Glomerular endothelial cell (primary cell): ENCODE data around the gene TNNC2. TPM values are rescaled to one million over a fixed set of nuclear protein-coding genes. Genes with fewer than 3 reads are reported as not detected.
"Not testable (repeated sequence)": the region's sequence is repeated elsewhere in the genome, so short reads cannot be mapped to it uniquely, and the experiment has no call there.

ENCODE experiments used
- DNase-seq: peaks from one replicate; pipeline ENCODE4 v3.0.0-alpha.2; 2011; ENCODE audit warnings: low read depth, low spot score; ENCODE audit errors: extremely low read depth
- total RNA-seq: library from RNA; depleted of rRNA; stranded (reverse); fragments of >200 nt; gene quantifications from 2 replicates; pipeline ENCODE4 v1.2.3, GENCODE V29; 2015

The TNNC2 gene
- total RNA-seq, 1 donor from 2014 or later = not detected

- DNase-seq = no peak
These were observed 2.9 kb downstream of the TNNC2 start for GRCh38 chr20:45823949-45824835.

- DNase-seq = no peak
These were observed 4.3 kb downstream of the TNNC2 start for GRCh38 chr20:45822857-45823256.

GRCh38 chr20:45821947-45822346 is 5.2 kb downstream of the TNNC2 start:
- DNase-seq = no peak

GRCh38 chr20:45819466-45819865 is 7.6 kb downstream of the TNNC2 start:
- DNase-seq = no peak

- DNase-seq = no peak
These were observed 8.9 kb downstream of the TNNC2 start for GRCh38 chr20:45818239-45818638.

GRCh38 chr20:45817376-45818194 is 9.5 kb downstream of the TNNC2 start:
- DNase-seq = no peak

GRCh38 chr20:45816951-45817350 is 10.2 kb downstream of the TNNC2 start:
- DNase-seq = no peak

- DNase-seq = no peak
These were observed 12.8 kb downstream of the TNNC2 start for GRCh38 chr20:45814314-45814713.

GRCh38 chr20:45813489-45813888 is 13.6 kb downstream of the TNNC2 start:
- no peak for DNase-seq

GRCh38 chr20:45813006-45813340 is 14.1 kb downstream of the TNNC2 start:
- DNase-seq = no peak

GRCh38 chr20:45812157-45813005 is 14.7 kb downstream of the TNNC2 start, which contains the start of gene UBE2C:
UBE2C (plus strand) TSS chr20:45812644; CDS start chr20:45812696, 52 bp downstream.
- peak; percentile 98 for DNase-seq

GRCh38 chr20:45810191-45810970 is 16.7 kb downstream of the TNNC2 start:
- no peak for DNase-seq

GRCh38 chr20:45801851-45802250 is 25.3 kb downstream of the TNNC2 start:
- DNase-seq = no peak

- no peak for DNase-seq
These were observed 28.0 kb downstream of the TNNC2 start for GRCh38 chr20:45798935-45799642.

GRCh38 chr20:45797955-45798354 is 29.2 kb downstream of the TNNC2 start:
- not testable (repeated sequence) for DNase-seq

- DNase-seq = not testable (repeated sequence)
These were observed 29.6 kb downstream of the TNNC2 start for GRCh38 chr20:45797510-45797909.

GRCh38 chr20:45796337-45797065 is 30.6 kb downstream of the TNNC2 start:
- no peak for DNase-seq

GRCh38 chr20:45792317-45793118 is 34.6 kb downstream of the TNNC2 start:
- no peak for DNase-seq
